NCI-H82 (cell line): ENCODE data around the gene IMMP2L.
A peak's percentile ranks its signal among the peaks of the same experiment; 100 is the strongest.

Source experiments
- DNase-seq: peaks from one replicate; lab custom pipeline; 2025; lab: John Stamatoyannopoulos, UW

IMMP2L gene

GRCh38 chr7:111556977-111557376 is 5.3 kb downstream of the IMMP2L start:
- DNase-seq = no peak

GRCh38 chr7:111554086-111554485 is 8.2 kb downstream of the IMMP2L start:
- DNase-seq = no peak

GRCh38 chr7:111541067-111541466 is 21.2 kb downstream of the IMMP2L start:
- no peak for DNase-seq

GRCh38 chr7:111540199-111540815 is 22.0 kb downstream of the IMMP2L start:
- no peak for DNase-seq

GRCh38 chr7:111537134-111537533 is 25.2 kb downstream of the IMMP2L start:
- no peak for DNase-seq

- peak; percentile 57 for DNase-seq
Measured at GRCh38 chr7:111535142-111535870, 27.0 kb downstream of the IMMP2L start.

- peak; percentile 38 for DNase-seq
Measured at GRCh38 chr7:111532625-111533024, 29.7 kb downstream of the IMMP2L start.

GRCh38 chr7:111531993-111532392 is 30.3 kb downstream of the IMMP2L start:
- DNase-seq = no peak

GRCh38 chr7:111530356-111530668 is 32.0 kb downstream of the IMMP2L start:
- DNase-seq = no peak

- no peak for DNase-seq
Measured at GRCh38 chr7:111529507-111530355, 32.6 kb downstream of the IMMP2L start.

GRCh38 chr7:111528331-111528730 is 34.0 kb downstream of the IMMP2L start:
- DNase-seq = no peak

GRCh38 chr7:111527545-111527944 is 34.7 kb downstream of the IMMP2L start:
- no peak for DNase-seq

- DNase-seq = no peak
Measured at GRCh38 chr7:111525100-111525499, 37.2 kb downstream of the IMMP2L start.

GRCh38 chr7:111521660-111522059 is 40.6 kb downstream of the IMMP2L start:
- DNase-seq = no peak

GRCh38 chr7:111518264-111518663 is 44.0 kb downstream of the IMMP2L start:
- DNase-seq = no peak

GRCh38 chr7:111517549-111517951 is 44.7 kb downstream of the IMMP2L start:
- DNase-seq = no peak

GRCh38 chr7:111516612-111517011 is 45.7 kb downstream of the IMMP2L start:
- DNase-seq = no peak

- DNase-seq = no peak
Measured at GRCh38 chr7:111513566-111513965, 48.7 kb downstream of the IMMP2L start.

GRCh38 chr7:111511845-111512244 is 50.4 kb downstream of the IMMP2L start:
- no peak for DNase-seq

GRCh38 chr7:111510584-111511378 is 51.5 kb downstream of the IMMP2L start:
- DNase-seq = no peak

GRCh38 chr7:111510062-111510461 is 52.2 kb downstream of the IMMP2L start:
- no peak for DNase-seq

- no peak for DNase-seq
Measured at GRCh38 chr7:111509288-111509687, 53.0 kb downstream of the IMMP2L start.
